ELR (cell line): ENCODE data around the gene LDLR.
A peak's percentile ranks its signal among the peaks of the same experiment; 100 is the strongest.
"Not testable (repeated sequence)": the region's sequence is repeated elsewhere in the genome, so short reads cannot be mapped to it uniquely, and the experiment has no call there.

Experiments
- DNase-seq: peaks from one replicate; pipeline ENCODE4 v3.0.0-alpha.2; 2015; ENCODE audit warnings: low read depth

Gene LDLR

GRCh38 chr19:11073568-11073967 lies 15.7 kb upstream of the LDLR start:
- no peak for DNase-seq

- not testable (repeated sequence) for DNase-seq
Measured at GRCh38 chr19:11076792-11077191, 12.5 kb upstream of the LDLR start.

DNA sequence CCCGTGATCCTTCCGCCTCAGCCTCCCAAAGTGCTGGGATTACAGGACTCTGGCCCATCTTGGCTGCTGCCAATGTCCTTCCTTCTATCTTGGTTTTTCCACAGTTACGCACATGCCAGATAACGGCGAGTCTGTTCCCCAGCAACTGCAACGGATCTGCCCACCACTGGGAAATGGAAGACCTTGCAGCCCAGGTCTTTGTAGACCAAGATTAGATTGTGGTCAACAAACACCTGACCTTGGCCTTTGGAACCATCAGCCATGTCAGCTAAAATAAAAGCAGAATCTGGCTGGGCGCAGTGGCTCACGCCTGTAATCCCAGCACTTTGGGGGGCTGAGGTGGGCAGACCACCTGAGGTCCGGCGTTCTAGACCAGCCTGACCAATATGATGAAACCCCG lies 10.4 kb upstream of the LDLR start:
- no peak for DNase-seq

DNA sequence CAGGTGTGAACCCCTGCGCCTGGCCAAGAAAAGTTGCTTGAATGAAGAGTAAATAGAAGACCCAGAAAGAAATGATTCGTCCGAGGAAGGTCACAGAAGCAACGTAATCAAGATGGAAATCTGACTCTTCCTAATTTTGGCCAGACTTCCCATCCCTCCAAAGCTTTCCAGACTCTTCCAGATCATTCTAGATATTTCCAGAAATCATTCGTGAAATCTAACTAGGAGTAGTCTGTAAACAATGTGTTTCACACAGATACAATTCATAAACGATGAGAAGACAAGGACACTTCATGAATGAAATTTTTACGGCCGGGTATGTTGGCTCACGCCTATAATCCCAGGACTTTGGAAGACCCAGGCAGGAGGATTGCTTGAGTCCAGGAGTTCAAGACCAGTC lies 9.3 kb upstream of the LDLR start:
- DNase-seq = no peak

GRCh38 chr19:11087870-11088505 lies 1.3 kb upstream of the LDLR start:
- no peak for DNase-seq

DNA sequence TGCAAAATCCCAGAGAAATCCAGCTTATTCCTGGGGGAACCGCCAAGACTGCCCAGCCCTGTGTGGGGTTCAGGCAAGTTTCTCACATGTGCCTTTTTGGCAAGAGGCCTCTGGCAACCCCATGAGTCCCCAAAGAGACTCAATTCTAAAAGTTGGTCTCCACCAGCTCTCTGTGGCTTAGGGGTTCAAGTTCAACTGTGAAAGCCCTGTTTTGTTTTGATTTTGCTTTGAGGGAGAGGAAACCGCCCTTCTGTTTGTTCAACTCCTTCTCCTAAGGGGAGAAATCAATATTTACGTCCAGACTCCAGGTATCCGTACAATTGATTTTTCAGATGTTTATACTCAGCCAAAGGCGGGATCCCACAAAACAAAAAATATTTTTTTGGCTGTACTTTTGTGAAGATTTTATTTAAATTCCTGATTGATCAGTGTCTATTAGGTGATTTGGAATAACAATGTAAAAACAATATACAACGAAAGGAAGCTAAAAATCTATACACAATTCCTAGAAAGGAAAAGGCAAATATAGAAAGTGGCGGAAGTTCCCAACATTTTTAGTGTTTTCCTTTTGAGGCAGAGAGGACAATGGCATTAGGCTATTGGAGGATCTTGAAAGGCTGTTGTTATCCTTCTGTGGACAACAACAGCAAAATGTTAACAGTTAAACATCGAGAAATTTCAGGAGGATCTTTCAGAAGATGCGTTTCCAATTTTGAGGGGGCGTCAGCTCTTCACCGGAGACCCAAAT lies 583 bp upstream of the LDLR start:
- peak; percentile 23 for DNase-seq

- DNase-seq = not testable (repeated sequence)
Measured at GRCh38 chr19:11090014-11090263, 676 bp downstream of the LDLR start.

GRCh38 chr19:11090264-11090996 lies 1.2 kb downstream of the LDLR start:
- DNase-seq = peak; percentile 97

DNA sequence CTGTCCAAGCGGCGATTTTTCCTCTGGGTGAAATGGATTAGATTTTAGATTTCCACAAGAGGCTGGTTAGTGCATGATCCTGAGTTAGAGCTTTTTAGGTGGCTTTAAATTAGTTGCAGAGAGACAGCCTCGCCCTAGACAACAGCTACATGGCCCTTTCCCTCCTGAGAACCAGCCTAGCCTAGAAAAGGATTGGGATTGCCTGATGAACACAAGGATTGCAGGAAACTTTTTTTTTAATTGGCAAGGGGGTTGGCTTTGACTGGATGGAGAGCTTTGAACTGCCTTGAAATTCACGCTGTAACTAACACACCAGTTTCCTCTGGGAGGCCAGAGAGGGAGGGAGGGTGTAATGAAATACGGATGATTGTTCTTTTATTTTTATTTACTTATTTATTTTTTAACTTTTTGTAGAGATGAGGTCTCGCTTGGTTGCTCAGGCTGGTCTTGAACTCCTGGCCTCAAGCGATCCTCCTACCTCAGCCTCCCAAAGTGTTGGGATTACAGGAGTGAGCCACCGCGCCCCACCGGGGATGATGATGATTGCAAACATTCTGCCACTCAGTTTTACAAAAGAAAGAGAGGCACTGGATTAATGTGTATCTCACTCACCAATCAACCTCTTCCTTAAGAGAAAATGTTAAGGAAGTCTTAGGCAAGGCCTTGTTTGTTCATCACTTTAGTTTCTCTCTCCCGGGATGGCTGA lies 1.9 kb downstream of the LDLR start:
- peak; percentile 18 for DNase-seq

DNA sequence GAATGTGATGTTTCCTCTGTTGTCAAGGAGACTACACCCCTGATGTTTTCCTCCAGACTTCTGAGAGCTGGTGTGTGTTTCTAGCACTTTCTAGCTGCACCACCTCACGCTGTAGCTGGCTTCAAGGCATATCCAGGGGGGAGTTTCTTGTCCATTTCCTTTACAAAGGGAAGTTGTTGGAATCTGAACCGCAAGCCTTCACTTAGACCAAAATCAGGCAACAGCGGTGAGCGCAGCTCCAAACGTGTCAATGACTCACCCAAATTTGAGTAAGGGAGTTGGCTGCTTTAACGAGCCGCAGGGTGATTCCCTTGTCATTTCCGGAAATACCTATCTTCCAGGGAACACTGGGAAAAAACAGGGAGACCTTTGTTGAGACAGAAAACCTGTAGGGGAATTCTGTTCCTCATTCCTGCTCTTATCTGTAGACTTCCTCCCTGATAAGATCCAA lies 2.5 kb downstream of the LDLR start:
- DNase-seq = peak; percentile 98

GRCh38 chr19:11092181-11092538 lies 2.9 kb downstream of the LDLR start:
- DNase-seq = peak; percentile 83

GRCh38 chr19:11093689-11094238 lies 4.5 kb downstream of the LDLR start:
- no peak for DNase-seq

- no peak for DNase-seq
Measured at GRCh38 chr19:11094520-11094894, 5.2 kb downstream of the LDLR start.

- DNase-seq = peak; percentile 62
Measured at GRCh38 chr19:11096210-11096841, 7.1 kb downstream of the LDLR start.

DNA sequence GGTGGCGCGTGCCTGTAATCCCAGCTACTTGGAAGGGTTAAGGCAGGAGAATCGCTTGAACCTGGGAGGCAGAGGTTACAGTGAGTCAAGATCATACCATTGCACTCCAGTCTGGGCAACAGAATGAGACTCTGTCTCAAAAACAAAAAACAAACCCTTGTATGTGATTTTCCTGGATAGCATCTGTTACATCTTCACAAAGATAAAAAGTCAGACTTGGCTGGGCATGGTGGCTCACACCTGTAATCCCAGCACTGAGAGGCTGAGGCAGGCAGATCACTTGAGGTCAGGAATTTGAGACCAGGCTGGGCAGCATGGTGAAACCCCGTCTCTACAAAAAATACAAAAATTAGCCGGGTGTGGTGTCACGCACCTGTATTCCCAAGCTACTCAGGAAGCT lies 8.1 kb downstream of the LDLR start:
- not testable (repeated sequence) for DNase-seq

- no peak for DNase-seq
Measured at GRCh38 chr19:11098327-11098726, 9.1 kb downstream of the LDLR start.

- DNase-seq = no peak
Measured at GRCh38 chr19:11098861-11099260, 9.6 kb downstream of the LDLR start.

DNA sequence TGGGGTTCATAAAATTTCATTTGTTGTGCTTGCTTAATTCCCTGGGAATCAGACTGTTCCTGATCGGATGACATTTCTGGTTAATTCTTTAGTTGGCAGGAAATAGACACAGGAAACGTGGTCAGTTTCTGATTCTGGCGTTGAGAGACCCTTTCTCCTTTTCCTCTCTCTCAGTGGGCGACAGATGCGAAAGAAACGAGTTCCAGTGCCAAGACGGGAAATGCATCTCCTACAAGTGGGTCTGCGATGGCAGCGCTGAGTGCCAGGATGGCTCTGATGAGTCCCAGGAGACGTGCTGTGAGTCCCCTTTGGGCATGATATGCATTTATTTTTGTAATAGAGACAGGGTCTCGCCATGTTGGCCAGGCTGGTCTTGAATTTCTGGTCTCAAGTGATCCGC lies 10.8 kb downstream of the LDLR start:
- DNase-seq = no peak

DNA sequence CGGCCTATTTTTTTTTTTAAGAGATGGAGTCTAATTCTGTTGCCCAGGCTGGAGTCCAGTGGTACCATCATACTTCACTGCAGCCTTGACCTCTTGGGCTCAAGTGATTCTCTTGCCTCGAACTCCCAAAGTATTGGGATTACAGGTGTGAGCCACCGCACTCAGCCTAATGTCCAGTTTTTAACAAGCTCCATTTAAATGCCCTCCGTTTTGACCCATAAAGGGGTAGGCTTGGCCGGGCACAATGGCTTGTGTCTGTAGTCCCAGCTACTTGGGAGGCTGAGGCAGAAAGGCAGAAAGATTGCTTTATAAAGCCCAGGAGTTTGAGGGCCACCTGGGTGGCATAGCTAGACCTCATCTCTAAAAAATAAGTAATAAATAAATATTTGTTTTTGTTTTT lies 11.8 kb downstream of the LDLR start:
- no peak for DNase-seq

DNA sequence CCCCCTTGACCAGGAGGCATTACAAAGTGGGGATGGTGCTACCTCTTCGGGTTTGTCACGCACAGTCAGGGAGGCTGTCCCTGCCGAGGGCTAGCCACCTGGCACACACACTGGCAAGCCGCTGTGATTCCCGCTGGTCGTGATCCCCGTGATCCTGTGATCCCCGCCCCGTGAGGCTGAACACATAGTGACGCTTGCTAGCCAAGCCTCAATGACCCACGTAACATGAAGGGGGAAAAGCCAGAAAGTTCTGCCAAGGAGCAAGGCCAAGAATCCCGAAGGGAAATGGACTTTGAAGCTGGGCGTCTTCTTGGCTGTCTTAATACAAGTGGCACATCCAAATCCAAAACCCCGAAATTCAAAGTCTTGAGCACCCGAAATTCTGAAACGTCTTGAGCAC lies 13.7 kb downstream of the LDLR start:
- DNase-seq = no peak

- DNase-seq = not testable (repeated sequence)
Measured at GRCh38 chr19:11103667-11104066, 14.4 kb downstream of the LDLR start.

DNA sequence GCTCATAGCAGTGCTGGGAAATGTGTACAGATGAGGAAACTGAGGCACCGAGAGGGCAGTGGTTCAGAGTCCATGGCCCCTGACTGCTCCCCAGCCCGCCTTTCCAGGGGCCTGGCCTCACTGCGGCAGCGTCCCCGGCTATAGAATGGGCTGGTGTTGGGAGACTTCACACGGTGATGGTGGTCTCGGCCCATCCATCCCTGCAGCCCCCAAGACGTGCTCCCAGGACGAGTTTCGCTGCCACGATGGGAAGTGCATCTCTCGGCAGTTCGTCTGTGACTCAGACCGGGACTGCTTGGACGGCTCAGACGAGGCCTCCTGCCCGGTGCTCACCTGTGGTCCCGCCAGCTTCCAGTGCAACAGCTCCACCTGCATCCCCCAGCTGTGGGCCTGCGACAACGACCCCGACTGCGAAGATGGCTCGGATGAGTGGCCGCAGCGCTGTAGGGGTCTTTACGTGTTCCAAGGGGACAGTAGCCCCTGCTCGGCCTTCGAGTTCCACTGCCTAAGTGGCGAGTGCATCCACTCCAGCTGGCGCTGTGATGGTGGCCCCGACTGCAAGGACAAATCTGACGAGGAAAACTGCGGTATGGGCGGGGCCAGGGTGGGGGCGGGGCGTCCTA lies 15.9 kb downstream of the LDLR start:
- DNase-seq = no peak
